ENCODE data around the gene WDR36.

DNA sequence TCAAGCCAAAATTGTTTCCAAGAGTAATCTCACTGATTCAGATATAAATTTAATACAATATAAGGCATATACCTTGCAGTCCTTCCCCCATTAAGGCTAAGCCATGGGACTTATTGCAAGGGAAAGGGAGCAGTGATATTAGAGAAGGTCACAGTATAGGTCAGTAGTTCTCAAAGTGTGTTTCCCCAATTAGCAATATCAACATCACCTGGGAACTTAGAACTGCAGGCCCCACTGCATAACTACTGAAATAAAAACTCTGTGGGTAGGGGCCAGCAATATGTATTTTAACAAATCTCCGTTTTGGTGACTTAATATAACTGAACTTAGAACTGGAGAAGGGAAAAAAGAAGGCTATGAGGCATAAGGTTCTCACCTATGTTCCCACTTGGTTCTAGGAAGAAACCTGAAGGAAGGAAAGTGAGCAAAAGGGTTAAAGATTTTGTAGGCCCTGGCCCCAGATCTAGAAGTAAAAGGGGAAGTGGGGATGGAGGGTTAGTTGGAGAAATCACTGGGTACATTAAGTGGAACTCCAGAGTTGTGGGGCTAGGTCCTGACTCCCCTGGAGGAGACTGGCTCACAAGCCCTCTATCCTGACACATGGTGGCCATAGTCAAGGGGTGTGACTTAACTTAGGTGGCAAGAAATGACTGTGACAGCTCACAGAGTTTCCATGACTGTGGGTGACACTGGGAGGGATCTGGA lies 40.7 kb downstream of the WDR36 start:
- TF ChIP-seq, protein P1, sequence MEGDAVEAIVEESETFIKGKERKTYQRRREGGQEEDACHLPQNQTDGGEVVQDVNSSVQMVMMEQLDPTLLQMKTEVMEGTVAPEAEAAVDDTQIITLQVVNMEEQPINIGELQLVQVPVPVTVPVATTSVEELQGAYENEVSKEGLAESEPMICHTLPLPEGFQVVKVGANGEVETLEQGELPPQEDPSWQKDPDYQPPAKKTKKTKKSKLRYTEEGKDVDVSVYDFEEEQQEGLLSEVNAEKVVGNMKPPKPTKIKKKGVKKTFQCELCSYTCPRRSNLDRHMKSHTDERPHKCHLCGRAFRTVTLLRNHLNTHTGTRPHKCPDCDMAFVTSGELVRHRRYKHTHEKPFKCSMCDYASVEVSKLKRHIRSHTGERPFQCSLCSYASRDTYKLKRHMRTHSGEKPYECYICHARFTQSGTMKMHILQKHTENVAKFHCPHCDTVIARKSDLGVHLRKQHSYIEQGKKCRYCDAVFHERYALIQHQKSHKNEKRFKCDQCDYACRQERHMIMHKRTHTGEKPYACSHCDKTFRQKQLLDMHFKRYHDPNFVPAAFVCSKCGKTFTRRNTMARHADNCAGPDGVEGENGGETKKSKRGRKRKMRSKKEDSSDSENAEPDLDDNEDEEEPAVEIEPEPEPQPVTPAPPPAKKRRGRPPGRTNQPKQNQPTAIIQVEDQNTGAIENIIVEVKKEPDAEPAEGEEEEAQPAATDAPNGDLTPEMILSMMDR (IDR thresholded peaks at IDR 0.05; ENCODE audit: insufficient read depth, low read length): no peak
- no peak for TF ChIP-seq POLR2AphosphoS5 (IDR thresholded peaks at IDR 0.05; ENCODE audit: low read depth)
- no peak for TF ChIP-seq GABPA (IDR thresholded peaks at IDR 0.05; ENCODE audit: low read depth)
- TF ChIP-seq, protein P2, sequence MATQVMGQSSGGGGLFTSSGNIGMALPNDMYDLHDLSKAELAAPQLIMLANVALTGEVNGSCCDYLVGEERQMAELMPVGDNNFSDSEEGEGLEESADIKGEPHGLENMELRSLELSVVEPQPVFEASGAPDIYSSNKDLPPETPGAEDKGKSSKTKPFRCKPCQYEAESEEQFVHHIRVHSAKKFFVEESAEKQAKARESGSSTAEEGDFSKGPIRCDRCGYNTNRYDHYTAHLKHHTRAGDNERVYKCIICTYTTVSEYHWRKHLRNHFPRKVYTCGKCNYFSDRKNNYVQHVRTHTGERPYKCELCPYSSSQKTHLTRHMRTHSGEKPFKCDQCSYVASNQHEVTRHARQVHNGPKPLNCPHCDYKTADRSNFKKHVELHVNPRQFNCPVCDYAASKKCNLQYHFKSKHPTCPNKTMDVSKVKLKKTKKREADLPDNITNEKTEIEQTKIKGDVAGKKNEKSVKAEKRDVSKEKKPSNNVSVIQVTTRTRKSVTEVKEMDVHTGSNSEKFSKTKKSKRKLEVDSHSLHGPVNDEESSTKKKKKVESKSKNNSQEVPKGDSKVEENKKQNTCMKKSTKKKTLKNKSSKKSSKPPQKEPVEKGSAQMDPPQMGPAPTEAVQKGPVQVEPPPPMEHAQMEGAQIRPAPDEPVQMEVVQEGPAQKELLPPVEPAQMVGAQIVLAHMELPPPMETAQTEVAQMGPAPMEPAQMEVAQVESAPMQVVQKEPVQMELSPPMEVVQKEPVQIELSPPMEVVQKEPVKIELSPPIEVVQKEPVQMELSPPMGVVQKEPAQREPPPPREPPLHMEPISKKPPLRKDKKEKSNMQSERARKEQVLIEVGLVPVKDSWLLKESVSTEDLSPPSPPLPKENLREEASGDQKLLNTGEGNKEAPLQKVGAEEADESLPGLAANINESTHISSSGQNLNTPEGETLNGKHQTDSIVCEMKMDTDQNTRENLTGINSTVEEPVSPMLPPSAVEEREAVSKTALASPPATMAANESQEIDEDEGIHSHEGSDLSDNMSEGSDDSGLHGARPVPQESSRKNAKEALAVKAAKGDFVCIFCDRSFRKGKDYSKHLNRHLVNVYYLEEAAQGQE (IDR thresholded peaks at IDR 0.05; ENCODE audit: insufficient replicate concordance, low read depth): no peak
- TF ChIP-seq SPI1 (IDR thresholded peaks at IDR 0.05; ENCODE audit: borderline replicate concordance, low read depth): peak; percentile 84

Measured in HL-60 (cell line).